Measurements from ENCODE around the gene ARF3. TPM values are rescaled to one million over a fixed set of nuclear protein-coding genes. Genes with fewer than 3 reads are reported as not detected.

Gene ARF3
- polyA plus RNA-seq, 1 of the 3 experiments (the other 2 are of a cell fraction) = 204 TPM

DNA sequence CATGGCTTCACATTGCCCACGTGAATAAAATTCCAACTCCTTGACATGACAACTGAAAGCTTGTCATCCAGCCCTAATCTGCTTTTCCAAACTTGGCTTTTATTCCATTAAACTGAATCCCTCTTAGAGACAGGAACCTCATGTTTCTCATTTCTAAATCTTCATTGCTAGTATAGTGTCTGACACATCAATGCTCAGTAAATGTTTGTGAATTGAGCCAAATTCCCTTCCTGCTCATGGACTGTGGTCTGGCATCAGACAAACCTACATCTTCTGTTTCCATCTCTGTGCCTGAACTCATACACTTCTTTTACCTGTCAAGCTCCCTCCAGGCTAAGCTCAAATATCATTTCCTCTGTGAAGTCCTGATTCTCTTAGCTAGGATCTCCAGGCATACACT is 27.7 kb downstream of the ARF3 start:
- ChIA-PET CTCF (interaction anchor here (0.9 to 4.2 kb wide), 5 partner anchors 8 to 76 kb away, joined by 3 to 19 read pairs (median 10); partner anchors contain the start of gene WNT1), POLR2A (no interaction called here)
- H3K27ac ChIP-seq (ENCODE audit: low read depth in 2 of 2, low read length in 1 of 2) = no peak overlapping the region
- H3K27me3 ChIP-seq (ENCODE audit: insufficient read depth) = no peaks in the 10 kb centered on the region
- DNase-seq = no peak
- H2AFZ ChIP-seq (ENCODE audit: low read depth) = no peak overlapping the region
- no peaks in the 10 kb centered on the region for H3K9me2 ChIP-seq
- no peak overlapping the region for H3K4me2 ChIP-seq
- H3K79me2 ChIP-seq (ENCODE audit: insufficient read depth) = peaks cover 13% of the 10 kb centered on the region; the same call in 1 of the 2 replicates
- no peak overlapping the region for H3K4me3 ChIP-seq (ENCODE audit: low read depth in 2 of 2, low read length in 1 of 2)
- no peaks in the 10 kb centered on the region for H3K9me3 ChIP-seq
- TF ChIP-seq, protein P1, sequence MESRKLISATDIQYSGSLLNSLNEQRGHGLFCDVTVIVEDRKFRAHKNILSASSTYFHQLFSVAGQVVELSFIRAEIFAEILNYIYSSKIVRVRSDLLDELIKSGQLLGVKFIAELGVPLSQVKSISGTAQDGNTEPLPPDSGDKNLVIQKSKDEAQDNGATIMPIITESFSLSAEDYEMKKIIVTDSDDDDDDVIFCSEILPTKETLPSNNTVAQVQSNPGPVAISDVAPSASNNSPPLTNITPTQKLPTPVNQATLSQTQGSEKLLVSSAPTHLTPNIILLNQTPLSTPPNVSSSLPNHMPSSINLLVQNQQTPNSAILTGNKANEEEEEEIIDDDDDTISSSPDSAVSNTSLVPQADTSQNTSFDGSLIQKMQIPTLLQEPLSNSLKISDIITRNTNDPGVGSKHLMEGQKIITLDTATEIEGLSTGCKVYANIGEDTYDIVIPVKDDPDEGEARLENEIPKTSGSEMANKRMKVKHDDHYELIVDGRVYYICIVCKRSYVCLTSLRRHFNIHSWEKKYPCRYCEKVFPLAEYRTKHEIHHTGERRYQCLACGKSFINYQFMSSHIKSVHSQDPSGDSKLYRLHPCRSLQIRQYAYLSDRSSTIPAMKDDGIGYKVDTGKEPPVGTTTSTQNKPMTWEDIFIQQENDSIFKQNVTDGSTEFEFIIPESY (IDR thresholded peaks at IDR 0.05; ENCODE audit: borderline replicate concordance, low read depth) = no peak
- TF ChIP-seq EP300 (IDR thresholded peaks at IDR 0.05; ENCODE audit: borderline replicate concordance in 1 of 2, low read depth in 1 of 2, low read length in 1 of 2) = no peak
- TF ChIP-seq, protein P2, sequence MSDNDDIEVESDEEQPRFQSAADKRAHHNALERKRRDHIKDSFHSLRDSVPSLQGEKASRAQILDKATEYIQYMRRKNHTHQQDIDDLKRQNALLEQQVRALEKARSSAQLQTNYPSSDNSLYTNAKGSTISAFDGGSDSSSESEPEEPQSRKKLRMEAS (IDR thresholded peaks at IDR 0.05; ENCODE audit: low read depth) = no peak
- TF ChIP-seq TAF1 (IDR thresholded peaks at IDR 0.05; ENCODE audit: borderline replicate concordance, low read depth, low read length) = no peak
- H3K4me1 ChIP-seq (ENCODE audit: control insufficient read depth in 1 of 2, insufficient read depth in 2 of 2, low read depth in 1 of 2, low read length in 1 of 2) = no peaks in the 10 kb centered on the region; a peak in 1 of 4 replicates
- H4K20me1 ChIP-seq (ENCODE audit: insufficient read depth) = peaks cover 9% of the 10 kb centered on the region; the same call in 1 of the 2 replicates
- WGBS (ENCODE audit: low lambda C conversion rate) = 100% methylated on average over 1 of the region's 1 CpG
- peaks cover 19% of the 10 kb centered on the region for H3F3A ChIP-seq (replicated peaks; ENCODE audit: insufficient read depth)
- peaks cover 42 to 43% of the 10 kb centered on the region in 2 experiments for H3K36me3 ChIP-seq (replicated peaks in 1 of 2; ENCODE audit: control insufficient read depth in 1 of 2, insufficient read depth in 2 of 2, low read length in 1 of 2)
- no peak overlapping the region for H3K9ac ChIP-seq

DNA sequence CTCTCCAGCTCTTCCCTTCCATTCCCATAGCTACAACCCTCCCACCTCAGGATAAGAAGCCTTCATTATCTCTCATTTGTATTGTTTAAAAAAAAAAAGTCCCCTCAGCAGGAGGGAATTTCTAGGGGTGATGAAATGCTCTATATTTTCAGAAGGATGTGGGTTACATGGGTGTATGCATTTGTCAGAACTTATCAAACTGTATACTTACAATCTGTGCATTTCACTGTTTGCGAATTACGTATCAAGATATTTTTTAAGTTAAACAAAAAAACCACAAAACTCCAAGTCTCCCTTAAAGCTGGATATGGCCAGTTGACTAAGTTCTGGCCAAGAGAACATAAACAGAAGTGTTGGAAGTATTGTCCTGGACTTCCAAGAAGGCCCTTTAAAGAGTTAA is 30.0 kb downstream of the ARF3 start:
- Histone ChIP-seq H3K4me3 (ENCODE audit: low read depth in 2 of 2, low read length in 1 of 2) (no peak overlapping the region), H3F3A (replicated peaks; ENCODE audit: insufficient read depth) (peaks cover 15% of the 10 kb centered on the region), H3K79me2 (ENCODE audit: insufficient read depth) (peaks cover 13% of the 10 kb centered on the region; the same call in 1 of the 2 replicates), H4K20me1 (ENCODE audit: insufficient read depth) (0 out of 2 replicates have a peak, but pooled peaks cover 4% of the 10 kb centered on the region), H3K4me2 (no peak overlapping the region), H3K36me3 (replicated peaks in 1 of 2; ENCODE audit: control insufficient read depth in 1 of 2, insufficient read depth in 2 of 2, low read length in 1 of 2) (peaks cover 36 to 42% of the 10 kb centered on the region in 2 experiments), H3K9ac (no peak overlapping the region), H3K4me1 (ENCODE audit: control insufficient read depth in 1 of 2, insufficient read depth in 2 of 2, low read depth in 1 of 2, low read length in 1 of 2) (no peaks in the 10 kb centered on the region; a peak in 1 of 4 replicates), H3K27me3 (ENCODE audit: insufficient read depth) (no peaks in the 10 kb centered on the region), H3K9me2 (no peaks in the 10 kb centered on the region), H3K27ac (ENCODE audit: low read depth in 2 of 2, low read length in 1 of 2) (no peak overlapping the region), H3K9me3 (no peaks in the 10 kb centered on the region), H2AFZ (ENCODE audit: low read depth) (no peak overlapping the region)
- ChIA-PET CTCF (interaction anchor here (1.0 to 3.9 kb wide), 5 partner anchors 9 to 74 kb away, joined by 5 to 22 read pairs (median 6); partner anchors contain the start of gene WNT1), POLR2A (no interaction called here)
- 99% methylated on average over 2 of the region's 2 CpGs for WGBS (ENCODE audit: low lambda C conversion rate)
- no peak for DNase-seq
- TF ChIP-seq FOXJ3 (CRISPR knock-in tag; IDR thresholded peaks at IDR 0.05) (no peak), RFX5 (IDR thresholded peaks at IDR 0.05; ENCODE audit: low read length) (no peak), GABPA (IDR thresholded peaks at IDR 0.05; ENCODE audit: low read depth) (no peak), EP300 (IDR thresholded peaks at IDR 0.05; ENCODE audit: borderline replicate concordance in 1 of 2, low read depth in 1 of 2, low read length in 1 of 2) (no peak), NFIC (IDR thresholded peaks at IDR 0.05; ENCODE audit: borderline replicate concordance) (no peak), CHD2 (IDR thresholded peaks at IDR 0.05; ENCODE audit: low read length, partially characterized antibody) (no peak)
- TF ChIP-seq, protein P2 (IDR thresholded peaks at IDR 0.05; ENCODE audit: low read depth) = no peak

Data from SK-N-SH (cell line).